Endothelial cell of umbilical vein (primary cell): ENCODE results near the gene PINK1. TPM values are rescaled to one million over a fixed set of nuclear protein-coding genes. Genes with fewer than 3 reads are reported as not detected.

Experiments used
- BruUV-seq: library from RNA; stranded (reverse); fragments of 400-500 nt; replicated peaks from 2 replicates; lab custom pipeline; 2021; lab: Mats Ljungman, UMichigan
- CTCF ChIA-PET: fragments of 300-600, 350-600 bp; sonication (Branson Sonifier 250); formaldehyde crosslinking; loops from one replicate; lab custom pipeline; 2021; ENCODE audit warnings: antibody characterized with exemption, inconsistent platforms; lab: Charles Lee
- POLR2A ChIA-PET: fragments of 300-600, 350-600 bp; sonication (Branson Sonifier 250); formaldehyde crosslinking; loops from one replicate; lab custom pipeline; 2021; ENCODE audit warnings: antibody characterized with exemption, inconsistent platforms; lab: Charles Lee
- DNase-seq: peaks from one replicate; pipeline ENCODE4 v3.0.0-alpha.2; 2011; ENCODE audit warnings: low read depth, low spot score
- FAIRE-seq: peaks from 2 replicates; lab custom pipeline; 2011; peaks lifted over from hg19 to GRCh38; lab: Jason Lieb, UNC
- H2AFZ ChIP-seq: 2 replicates; pipeline ENCODE4 v1.6.0; 2012; ENCODE audit warnings: low read depth, low read length, control low read depth, inconsistent platforms
- H3K27ac ChIP-seq: 2 replicates; pipeline ENCODE4 v1.5.1; 2011; ENCODE audit warnings: low read depth, mild to moderate bottlenecking, control low read depth, low read length, moderate library complexity; ENCODE audit not compliant: insufficient read depth
- H3K27me3 ChIP-seq, 2 experiments: 2 replicates each; pipeline versions ENCODE4 v1.6.0 to v1.6.1; 2011; ENCODE audit warnings: low read length in 2 of 2, mixed read lengths in 1 of 2; ENCODE audit not compliant: control insufficient read depth in 2 of 2, insufficient read depth in 2 of 2
- H3K36me3 ChIP-seq, 2 experiments: 2 replicates in 1 of 2; 3 replicates in 1 of 2; pipeline ENCODE4 v1.5.1; 2011; ENCODE audit warnings: low read length in 2 of 2, mild to moderate bottlenecking in 1 of 2, moderate library complexity in 1 of 2; ENCODE audit not compliant: control insufficient read depth in 2 of 2, insufficient read depth in 2 of 2; ENCODE audit errors: extremely low read depth in 1 of 2
- H3K4me1 ChIP-seq: 3 replicates; pipeline ENCODE4 v1.5.1; 2011; ENCODE audit warnings: mild to moderate bottlenecking, low read length; ENCODE audit not compliant: control insufficient read depth, insufficient read depth; ENCODE audit errors: extremely low read depth
- H3K4me2 ChIP-seq: 2 replicates; pipeline ENCODE4 v1.6.1; 2011; ENCODE audit warnings: low read length, control low read depth, mixed read lengths; ENCODE audit not compliant: insufficient read depth
- H3K4me3 ChIP-seq, 3 experiments: fragments of 200-600 bp in 1 of 3; sonication (generic), shearing (Covaris generic) in 1 of 3; replicated peaks in 1 of 3; 2 replicates each; pipeline ENCODE4 v1.5.1; 2011 to 2016; ENCODE audit warnings: control low read depth in 3 of 3, low read length in 3 of 3, mild to moderate bottlenecking in 2 of 3, inconsistent platforms in 1 of 3, low read depth in 1 of 3, moderate library complexity in 1 of 3; ENCODE audit not compliant: insufficient read depth in 1 of 3
- H3K79me2 ChIP-seq: 2 replicates; pipeline ENCODE4 v1.6.0; 2012; ENCODE audit warnings: low read length, inconsistent platforms; ENCODE audit not compliant: control insufficient read depth, insufficient read depth
- H3K9ac ChIP-seq: replicated peaks from 2 replicates; pipeline ENCODE3; 2011; ENCODE audit warnings: low read length, control low read depth; ENCODE audit not compliant: insufficient read depth; ENCODE audit errors: extremely low read depth
- H3K9me1 ChIP-seq: replicated peaks from 3 replicates; pipeline ENCODE4 v1.6.0; 2011; ENCODE audit warnings: mild to moderate bottlenecking, low read length; ENCODE audit not compliant: control insufficient read depth, insufficient read depth; ENCODE audit errors: extremely low read depth
- H3K9me3 ChIP-seq: replicated peaks from 2 replicates; pipeline ENCODE4 v1.5.1; 2012; ENCODE audit warnings: low read length, inconsistent platforms; ENCODE audit not compliant: control insufficient read depth, insufficient read depth
- H4K20me1 ChIP-seq: replicated peaks from 2 replicates; pipeline ENCODE3; 2011; ENCODE audit warnings: mild to moderate bottlenecking, low read length; ENCODE audit not compliant: control insufficient read depth, insufficient read depth; ENCODE audit errors: extremely low read depth
- CTCF ChIP-seq, 2 donors: IDR thresholded peaks; 1 replicate in 1 of 2; 2 replicates in 1 of 2; pipeline ENCODE4 v1.5.1; 2011; ENCODE audit warnings: low read length in 2 of 2, mild to moderate bottlenecking in 2 of 2, moderate library complexity in 2 of 2, control low read depth in 1 of 2, inconsistent platforms in 1 of 2, low read depth in 1 of 2; ENCODE audit not compliant: insufficient read depth in 1 of 2; ENCODE audit errors: extremely low read depth in 1 of 2
- EZH2 ChIP-seq: IDR thresholded peaks from 2 replicates; pipeline ENCODE4 v1.6.1; 2012; ENCODE audit warnings: borderline replicate concordance, low read depth, mild to moderate bottlenecking, moderate library complexity, low read length, inconsistent platforms; ENCODE audit not compliant: severe bottlenecking
- FOS ChIP-seq: IDR thresholded peaks from 2 replicates; pipeline ENCODE4 v1.6.1; 2011; ENCODE audit warnings: mild to moderate bottlenecking, low read length, moderate library complexity, borderline replicate concordance; ENCODE audit not compliant: insufficient read depth
- GATA2 ChIP-seq: IDR thresholded peaks from 2 replicates; pipeline ENCODE4 v1.7.0; 2011; ENCODE audit warnings: low read depth, mild to moderate bottlenecking, moderate library complexity, mixed read lengths, low read length; ENCODE audit not compliant: insufficient read length, insufficient read depth
- JUN ChIP-seq: IDR thresholded peaks from 2 replicates; pipeline ENCODE4 v1.6.1; 2011; ENCODE audit warnings: borderline replicate concordance, low read depth; ENCODE audit not compliant: insufficient read length, insufficient read depth
- MAX ChIP-seq: IDR thresholded peaks from 2 replicates; pipeline ENCODE4 v1.6.1; 2011; ENCODE audit not compliant: insufficient read depth, insufficient read length
- MYC ChIP-seq: IDR thresholded peaks from one replicate; pipeline ENCODE4 v1.6.1; 2011; ENCODE audit warnings: mild to moderate bottlenecking, low read depth, low read length
- POLR2A ChIP-seq: IDR thresholded peaks from 2 replicates; pipeline ENCODE4 v1.6.1; 2012; ENCODE audit warnings: low read depth, mild to moderate bottlenecking, control low read depth, low read length
- POLR2AphosphoS5 ChIP-seq: IDR thresholded peaks from 2 replicates; pipeline ENCODE4 v1.6.1; 2012; ENCODE audit warnings: low read depth, mild to moderate bottlenecking, control low read depth, low read length, moderate library complexity; ENCODE audit not compliant: insufficient read depth
- dilution Hi-C: fragments of 300-500 bp; cut with MboI; formaldehyde crosslinking; loops from one replicate; pipeline ENCODE4 v1.15.0; 2019; ENCODE audit warnings: low sequenced_read_pairs; ENCODE audit not compliant: extremely low pct_ligation_motif_present
- intact Hi-C: fragments of 100-400 bp; cut with micrococcal nuclease; formaldehyde crosslinking; loops from one replicate; pipeline ENCODE4 v1.10.0; 2022
- polyA plus RNA-seq, 4 experiments: library from polyadenylated mRNA; depleted of rRNA in 3 of 4; stranded (reverse) in 3 of 4; unstranded in 1 of 4; fragments of >200 nt; gene quantifications; 2 replicates each; pipeline versions ENCODE4 v1.2.1 to v1.2.3, GENCODE V29; 2011 to 2012; ENCODE audit warnings: missing spikeins in 1 of 4
- total RNA-seq: library from RNA; stranded (reverse); gene quantifications from 2 replicates; pipeline ENCODE4 v1.2.3, GENCODE V29; 2021

The PINK1 gene
- total and polyA plus RNA-seq, 2 donors (not counting 3 experiments of a cell fraction or from before 2014, with no cell fraction given) = 27.3 to 27.9 TPM

- ChIA-PET CTCF (interaction anchor here (2.3 kb wide), 1 partner anchor 19 kb away, joined by 15 read pairs; no protein-coding TSS in a partner anchor), POLR2A (no interaction called here)
- no peak for DNase-seq
- peaks cover 13% of the 10 kb centered on the region for H3K4me1 ChIP-seq
- no peak overlapping the region for H3K4me3 ChIP-seq
- no peak overlapping the region for H3K4me2 ChIP-seq
- BruUV-seq = no TSS peak
- TF ChIP-seq JUN (no peak), MYC (no peak), POLR2A (no peak), FOS (no peak), EZH2 (no peak), POLR2AphosphoS5 (no peak), GATA2 (no peak), CTCF (IDR thresholded peaks at IDR 0.05; ENCODE audit: extremely low read depth in 1 of 2, insufficient read depth in 1 of 2, low read depth in 1 of 2, low read length in 2 of 2) (no peak), MAX (no peak)
- H3K27me3 ChIP-seq = peaks cover 2 to 9% of the 10 kb centered on the region in 2 experiments
- no peaks in the 10 kb centered on the region for H3K9me1 ChIP-seq
- intact Hi-C loops = no loop called here
- no peak for FAIRE-seq
- H2AFZ ChIP-seq = no peak overlapping the region
- no peaks in the 10 kb centered on the region for H3K36me3 ChIP-seq
- H3K9me3 ChIP-seq = no peaks in the 10 kb centered on the region
- H3K9ac ChIP-seq = no peak overlapping the region
- dilution Hi-C loops = no loop called here
- no peak overlapping the region for H3K27ac ChIP-seq
- H3K79me2 ChIP-seq = no peaks in the 10 kb centered on the region
- no peaks in the 10 kb centered on the region for H4K20me1 ChIP-seq
These were observed 39.5 kb upstream of the PINK1 start for GRCh38 chr1:20593756-20594155.
